Pancreas (tissue), 10 donors: ENCODE data around the gene KRTAP19-1. TPM values are rescaled to one million over a fixed set of nuclear protein-coding genes. Genes with fewer than 3 reads are reported as not detected.

Experiments used
- ATAC-seq, 4 donors: fragments of 200-7000 bp; cut with Tn5 transposase; one replicate each; pipeline versions ENCODE4 v1.8.0 to v1.9.1; 2020; ENCODE audit warnings: mild to moderate bottlenecking in 4 of 4, moderate library complexity in 4 of 4
- DNase-seq, 6 donors: peaks; one replicate each; pipeline ENCODE4 v3.0.0-alpha.2; 2020
- FAIRE-seq: peaks from 2 replicates; lab custom pipeline; 2012; peaks lifted over from hg19 to GRCh38; lab: Jason Lieb, UNC
- H3K27ac ChIP-seq, 4 donors: fragments of 200-600 bp; sonication (generic); 1 replicate in 3 of 4; 2 replicates in 1 of 4; pipeline versions ENCODE4 v1.5.0 to v1.8.0; 2020
- H3K27me3 ChIP-seq, 4 donors: fragments of 200-600 bp; one replicate each; pipeline ENCODE4 v1.8.0; 2021
- H3K36me3 ChIP-seq, 3 donors: fragments of 200-600 bp; sonication (generic) in 1 of 3; one replicate each; pipeline versions ENCODE4 v1.5.0 to v1.8.0; 2020 to 2021
- H3K4me1 ChIP-seq, 3 donors: fragments of 200-600 bp; one replicate each; pipeline ENCODE4 v1.8.0; 2021
- H3K4me3 ChIP-seq, 4 donors: fragments of 200-600 bp; sonication (generic) in 2 of 4; one replicate each; pipeline versions ENCODE4 v1.5.0 to v1.8.0; 2020 to 2021
- H3K9me3 ChIP-seq, 4 donors: fragments of 200-600 bp; one replicate each; pipeline ENCODE4 v1.8.0; 2021
- CTCF ChIP-seq, 4 donors: fragments of 200-600 bp; sonication (generic) in 3 of 4; IDR thresholded peaks; one replicate each; pipeline versions ENCODE4 v1.5.0 to v1.8.0; 2021; ENCODE audit warnings: antibody characterized with exemption in 4 of 4
- WGBS, 2 donors: extraction: QIAGEN DNeasy Blood & Tissue Kit; methylation state at CpG; one replicate each; pipeline ENCODE4 v1.1.7; 2013; 5-methylcytosine and 5-hydroxymethylcytosine counted together
- intact Hi-C, 3 donors: fragments of 100-400 bp; cut with DNase I; formaldehyde crosslinking; loops; one replicate each; pipeline versions ENCODE4 v1.11.1 to v1.14.2; 2022
- polyA plus RNA-seq, 2 donors: library from polyadenylated mRNA; stranded (reverse); fragments of 200-250 nt; gene quantifications; one replicate each; pipeline ENCODE4 v1.2.3, GENCODE V29; 2013
- total RNA-seq, 6 donors: library from RNA; stranded (reverse); fragmentation: NEBNext Ultra II Directional in 4 of 6; extraction: Animal tissue kit (Norgen Biotek cat#: 25700) in 4 of 6; gene quantifications; one replicate each; pipeline versions ENCODE4 v1.2.1 to v1.2.4, GENCODE V29; 2021 to 2023
- donor health status: healthy with polysubstance abuse.
- donor health status: DM: no; HTN: no; CAD: no; lungs with moderate emphysema.
- donor health status: DM: no; HTN: no; CAD: no.
- donor health status: control.
- donor health status: control.
- donor health status: Bipolar disorder and iron deficiency.
- donor health status: DM: yes; HTN: yes; CAD: no.
- donor health status: DM: no; HTN: no; CAD: no.
- donor health status: DM: no; HTN: no; CAD: no.
- donor health status: DM: yes; HTN: yes; CAD: no.

The KRTAP19-1 gene
- total and polyA plus RNA-seq, 8 donors = not detected

- WGBS, 2 donors = 35 to 66% methylated on average over 4 of the region's 4 CpGs
- H3K27ac ChIP-seq = no peak overlapping the region
- H3K9me3 ChIP-seq = no peaks in the 10 kb centered on the region
- no peak for TF ChIP-seq CTCF (IDR thresholded peaks at IDR 0.05)
- H3K4me1 ChIP-seq = no peaks in the 10 kb centered on the region
- intact Hi-C loops = no loop called here
- ATAC-seq (no peak), DNase-seq (no peak), FAIRE-seq (no peak)
- H3K36me3 ChIP-seq = no peaks in the 10 kb centered on the region
- H3K4me3 ChIP-seq = no peak overlapping the region
- H3K27me3 ChIP-seq = peaks cover 0 to 4% (median 0%) of the 10 kb centered on the region in 4 donors
Measured at GRCh38 chr21:30447056-30447455, 33.1 kb downstream of the KRTAP19-1 start.

DNA sequence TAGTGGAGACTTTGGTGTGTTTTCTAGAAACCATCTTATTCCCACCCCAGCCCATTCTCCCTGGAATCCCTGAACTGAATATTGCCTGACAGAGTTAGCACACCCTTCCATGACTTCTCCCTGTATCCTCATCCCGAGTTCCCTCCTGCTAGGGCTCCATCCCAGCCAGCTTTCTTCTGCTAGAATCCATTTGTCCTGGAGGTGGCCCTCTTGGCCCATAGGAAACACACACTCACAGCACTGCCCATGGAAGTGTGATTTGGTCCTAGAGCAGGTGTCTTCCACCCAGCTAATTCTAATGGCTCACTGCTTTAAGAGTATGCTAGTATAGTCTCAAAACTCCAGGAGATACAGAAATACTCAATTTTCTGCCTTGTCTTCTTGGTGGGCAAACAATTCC is 36.0 kb downstream of the KRTAP19-1 start:
- ATAC-seq (no peak), DNase-seq (no peak), FAIRE-seq (no peak)
- Histone ChIP-seq H3K9me3 (no peaks in the 10 kb centered on the region), H3K27ac (no peak overlapping the region), H3K27me3 (peaks cover 0 to 4% (median 0%) of the 10 kb centered on the region in 4 donors), H3K36me3 (no peaks in the 10 kb centered on the region), H3K4me3 (no peak overlapping the region), H3K4me1 (no peaks in the 10 kb centered on the region)
- intact Hi-C loops = no loop called here
- no peak for TF ChIP-seq CTCF (IDR thresholded peaks at IDR 0.05)
- WGBS, 2 donors = 13 to 33% methylated on average over 1 of the region's 1 CpG

DNA sequence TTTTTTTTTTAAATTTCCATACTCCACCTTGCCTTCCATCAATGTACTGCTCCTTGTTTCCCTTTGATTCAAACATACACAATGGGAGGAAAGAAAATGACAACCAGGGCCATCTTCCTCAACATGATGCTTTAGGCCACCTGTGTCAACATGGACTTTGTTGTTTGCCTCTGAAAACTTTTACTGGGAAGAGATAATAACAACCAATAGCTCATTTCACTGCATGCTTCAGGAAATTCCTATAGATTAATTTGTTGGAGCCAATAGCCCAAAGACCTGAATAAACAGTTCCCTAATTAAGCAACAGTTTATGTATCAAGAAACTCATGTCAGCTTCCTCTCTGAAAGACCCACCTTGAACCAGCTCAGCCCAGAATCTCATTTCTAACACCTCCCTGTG is 36.9 kb downstream of the KRTAP19-1 start:
- Histone ChIP-seq H3K36me3 (no peaks in the 10 kb centered on the region), H3K9me3 (no peaks in the 10 kb centered on the region), H3K4me1 (no peaks in the 10 kb centered on the region), H3K27ac (no peak overlapping the region), H3K4me3 (no peak overlapping the region), H3K27me3 (no peaks in the 10 kb centered on the region)
- TF ChIP-seq CTCF (IDR thresholded peaks at IDR 0.05) = no peak
- DNase-seq (no peak), ATAC-seq (no peak), FAIRE-seq (no peak)
- intact Hi-C loops = no loop called here

DNA sequence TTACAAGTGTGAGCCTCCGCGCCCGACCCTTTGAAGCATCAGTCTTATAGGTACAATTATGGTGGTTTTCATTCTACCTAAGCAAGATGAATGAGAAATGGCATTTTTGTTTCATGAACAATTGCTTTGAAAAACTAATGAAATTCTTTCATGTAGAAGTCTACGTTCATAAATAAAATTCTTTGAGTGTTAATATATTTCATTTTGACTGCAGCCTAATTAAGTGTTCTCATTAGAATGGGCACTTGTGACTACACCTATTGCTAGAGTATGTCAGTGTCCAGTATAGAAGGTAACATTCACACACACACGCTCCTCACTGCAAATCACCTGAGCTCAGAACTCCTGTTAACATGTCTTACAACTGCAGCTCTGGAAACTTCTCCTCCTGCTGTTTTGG is 40.2 kb downstream of the KRTAP19-1 start, which contains the start of gene KRTAP15-1:
TSS of gene KRTAP15-1 (plus strand) at position 301 of the 400 bp plus-strand sequence. CDS start at position 354, 53 bp downstream.
- DNase-seq = no peak
- TF ChIP-seq CTCF (IDR thresholded peaks at IDR 0.05) = no peak
- Histone ChIP-seq H3K36me3 (no peaks in the 10 kb centered on the region), H3K4me1 (no peaks in the 10 kb centered on the region), H3K27me3 (no peaks in the 10 kb centered on the region), H3K27ac (no peak within 1 kb of the TSS), H3K4me3 (no peak within 1 kb of the TSS), H3K9me3 (no peaks in the 10 kb centered on the region)
- FAIRE-seq = no peak
- 80 to 85% methylated on average over 5 of the region's 5 CpGs for WGBS, 2 donors
- ATAC-seq = no peak
- intact Hi-C loops = no loop called here

GRCh38 chr21:30437010-30437565 is 43.1 kb downstream of the KRTAP19-1 start:
- FAIRE-seq (no peak), ATAC-seq (no peak), DNase-seq (no peak)
- Histone ChIP-seq H3K27ac (no peak overlapping the region), H3K36me3 (no peaks in the 10 kb centered on the region), H3K9me3 (no peaks in the 10 kb centered on the region), H3K4me1 (no peaks in the 10 kb centered on the region), H3K27me3 (no peaks in the 10 kb centered on the region), H3K4me3 (no peak overlapping the region)
- no peak for TF ChIP-seq CTCF (IDR thresholded peaks at IDR 0.05)
- 50 to 51% methylated on average over 3 of the region's 3 CpGs for whole genome bisulfite sequencing, 2 donors
- intact Hi-C loops = no loop called here
